LNCAP (cell line): ENCODE data around the gene MAML2.

Experiments
- TF ChIP-seq, protein P1 (sequence below): fragments of 450-650 bp; IDR thresholded peaks from 2 replicates; pipeline ENCODE4 v1.5.1; 2017; ENCODE audit warnings: mild to moderate bottlenecking

Gene MAML2

DNA sequence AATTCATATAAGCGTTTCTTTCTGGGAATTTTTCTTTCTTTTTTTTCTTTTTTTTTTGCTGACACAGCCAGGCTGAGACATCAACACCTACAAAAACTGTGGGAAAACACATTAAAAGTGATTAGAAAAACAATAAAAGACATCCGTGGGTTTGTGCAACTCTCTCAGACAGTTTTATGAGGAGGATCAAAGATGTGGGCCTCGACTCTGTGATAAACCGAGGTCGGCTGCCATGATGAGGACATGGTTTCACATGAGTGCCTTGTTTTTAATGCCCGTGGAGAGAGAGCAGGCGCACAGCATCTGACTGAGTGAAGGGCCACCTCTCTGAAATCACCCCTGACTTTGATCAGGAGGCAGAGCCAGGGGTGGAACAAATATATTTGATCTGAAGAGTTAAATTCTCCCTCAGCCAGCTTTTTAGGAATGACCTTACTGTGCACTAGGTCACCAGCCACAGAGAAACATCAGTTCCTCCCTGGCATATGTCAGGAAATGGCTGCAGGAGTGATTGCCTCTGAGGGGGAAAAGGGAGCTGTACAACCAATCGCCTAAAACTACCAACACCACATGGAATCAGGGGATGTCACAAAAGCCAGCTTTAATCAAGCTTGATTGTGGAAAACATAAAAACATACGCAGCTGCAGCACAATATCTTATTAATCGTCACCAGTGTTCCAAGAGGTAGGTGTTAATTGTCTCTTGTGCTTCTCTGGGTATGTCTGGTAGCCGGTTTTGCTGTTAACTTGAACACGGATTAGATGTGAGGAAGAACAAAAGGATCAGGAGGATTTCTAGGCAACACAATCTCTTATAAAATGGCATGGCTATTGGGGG lies 164.7 kb downstream of the MAML2 start:
- TF ChIP-seq, protein P1, sequence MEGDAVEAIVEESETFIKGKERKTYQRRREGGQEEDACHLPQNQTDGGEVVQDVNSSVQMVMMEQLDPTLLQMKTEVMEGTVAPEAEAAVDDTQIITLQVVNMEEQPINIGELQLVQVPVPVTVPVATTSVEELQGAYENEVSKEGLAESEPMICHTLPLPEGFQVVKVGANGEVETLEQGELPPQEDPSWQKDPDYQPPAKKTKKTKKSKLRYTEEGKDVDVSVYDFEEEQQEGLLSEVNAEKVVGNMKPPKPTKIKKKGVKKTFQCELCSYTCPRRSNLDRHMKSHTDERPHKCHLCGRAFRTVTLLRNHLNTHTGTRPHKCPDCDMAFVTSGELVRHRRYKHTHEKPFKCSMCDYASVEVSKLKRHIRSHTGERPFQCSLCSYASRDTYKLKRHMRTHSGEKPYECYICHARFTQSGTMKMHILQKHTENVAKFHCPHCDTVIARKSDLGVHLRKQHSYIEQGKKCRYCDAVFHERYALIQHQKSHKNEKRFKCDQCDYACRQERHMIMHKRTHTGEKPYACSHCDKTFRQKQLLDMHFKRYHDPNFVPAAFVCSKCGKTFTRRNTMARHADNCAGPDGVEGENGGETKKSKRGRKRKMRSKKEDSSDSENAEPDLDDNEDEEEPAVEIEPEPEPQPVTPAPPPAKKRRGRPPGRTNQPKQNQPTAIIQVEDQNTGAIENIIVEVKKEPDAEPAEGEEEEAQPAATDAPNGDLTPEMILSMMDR = no peak

DNA sequence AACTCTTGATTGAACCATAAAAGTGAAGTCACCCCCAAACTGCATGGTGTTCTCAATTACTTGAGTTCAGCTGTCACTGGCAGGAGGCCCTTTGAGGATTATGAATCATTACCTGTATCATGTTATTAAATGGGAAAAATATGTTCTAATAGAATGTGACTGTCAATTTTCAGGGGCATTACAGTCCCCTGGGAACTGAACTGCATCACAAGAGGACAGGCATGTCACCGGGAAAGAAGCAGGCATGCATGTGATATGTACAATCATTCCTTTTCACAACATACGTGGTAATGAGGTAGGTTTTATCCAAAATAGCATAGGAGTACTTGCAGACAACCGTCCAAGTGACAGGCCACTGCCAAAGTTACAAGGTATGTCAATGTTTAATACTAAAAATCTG lies 165.8 kb downstream of the MAML2 start:
- TF ChIP-seq, protein P1 = no peak

DNA sequence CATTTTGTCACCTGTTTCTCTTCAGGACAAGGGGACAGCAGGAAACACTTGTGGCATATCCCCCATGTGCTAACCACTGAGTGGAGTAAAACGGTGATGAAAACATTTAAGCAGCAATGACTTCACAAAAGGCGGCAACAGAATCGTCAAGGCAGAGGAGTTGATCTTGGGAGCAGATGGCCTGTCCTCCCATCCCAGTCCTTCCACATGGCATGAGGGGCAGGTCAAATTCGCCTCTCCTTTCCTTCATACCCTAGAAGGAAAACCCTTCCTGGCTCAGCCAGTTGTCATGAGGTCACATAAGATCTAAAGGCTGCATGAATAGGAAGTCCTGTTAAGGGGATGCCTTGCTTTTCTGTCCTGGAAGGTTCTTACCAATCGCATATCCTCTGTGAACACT lies 169.1 kb downstream of the MAML2 start:
- TF ChIP-seq, protein P1 = no peak

DNA sequence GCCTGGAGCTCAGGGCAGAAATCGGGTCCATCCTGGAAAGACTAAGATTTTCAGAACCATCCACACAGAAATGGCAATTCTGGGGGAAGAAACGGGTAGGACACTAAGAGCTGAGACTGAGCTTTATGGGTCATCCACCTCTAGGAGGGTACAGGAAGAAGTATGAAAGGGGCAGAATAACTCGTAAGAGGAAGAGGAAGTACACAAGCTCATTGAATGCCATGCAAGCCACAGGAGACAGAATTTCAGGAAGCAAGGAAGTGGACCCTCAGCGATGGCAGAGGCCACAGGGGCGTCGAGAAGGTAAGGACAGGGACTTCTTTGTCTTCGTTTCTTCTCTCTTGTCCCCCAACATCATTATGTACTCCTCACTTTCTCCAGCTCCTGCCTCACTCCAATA lies 169.6 kb downstream of the MAML2 start:
- TF ChIP-seq, protein P1 = no peak

DNA sequence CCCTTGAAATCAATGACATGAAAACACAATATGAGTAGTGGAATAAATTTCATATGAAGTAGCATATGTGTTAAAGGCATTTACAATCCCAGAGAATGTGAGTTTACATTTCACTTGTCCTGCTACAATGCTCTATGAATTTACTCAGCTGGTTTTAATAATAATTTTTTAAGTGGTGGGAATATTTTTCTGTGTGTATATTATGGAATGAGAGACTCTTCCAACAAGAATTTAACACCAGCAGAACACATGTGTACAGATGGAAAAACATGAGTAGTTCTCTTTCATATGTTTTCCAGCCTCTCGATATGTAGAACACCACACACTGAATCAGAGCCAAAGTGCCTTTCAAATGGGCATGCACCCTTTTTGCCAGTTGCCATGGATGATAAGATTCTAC lies 170.4 kb downstream of the MAML2 start:
- TF ChIP-seq, protein P1 = no peak

DNA sequence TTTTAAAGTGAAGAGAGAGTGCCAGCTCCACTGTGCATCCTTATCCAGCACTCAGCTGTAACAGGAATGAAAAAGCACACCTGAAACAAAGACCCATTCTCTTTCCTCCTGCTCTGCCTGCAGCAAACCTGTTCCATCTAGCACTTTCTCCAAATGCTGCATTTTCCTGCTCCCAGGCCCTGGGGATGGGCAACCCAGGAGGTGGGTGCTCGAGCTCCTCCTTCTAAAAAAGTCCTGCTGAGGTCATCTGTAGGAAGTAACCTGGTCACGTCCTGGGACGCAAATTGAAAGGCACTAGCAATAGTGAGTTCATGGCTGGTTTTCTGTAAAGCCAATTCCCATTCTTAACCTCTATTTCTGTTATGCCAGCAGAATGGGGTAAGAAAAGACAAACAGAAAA lies 173.7 kb downstream of the MAML2 start:
- TF ChIP-seq, protein P1 = no peak

DNA sequence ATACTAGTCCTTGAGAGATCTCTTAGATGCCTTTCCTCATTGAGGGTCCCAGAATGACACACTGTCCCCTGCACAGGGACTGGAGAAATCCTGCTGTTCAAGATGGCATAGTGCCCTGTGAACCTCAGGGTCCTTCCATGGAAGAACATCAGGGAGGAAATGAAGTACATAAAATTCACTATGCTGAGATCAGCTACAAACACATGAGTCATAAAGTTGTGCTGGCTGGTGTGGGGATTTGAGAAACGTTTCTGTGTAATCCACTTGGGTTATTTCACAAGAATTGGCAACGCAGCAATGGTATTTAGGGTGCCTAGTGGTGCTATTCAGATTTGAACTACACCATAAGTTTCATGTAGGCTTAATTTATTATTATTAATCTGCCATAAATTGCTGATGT lies 174.4 kb downstream of the MAML2 start:
- TF ChIP-seq, protein P1 = no peak

DNA sequence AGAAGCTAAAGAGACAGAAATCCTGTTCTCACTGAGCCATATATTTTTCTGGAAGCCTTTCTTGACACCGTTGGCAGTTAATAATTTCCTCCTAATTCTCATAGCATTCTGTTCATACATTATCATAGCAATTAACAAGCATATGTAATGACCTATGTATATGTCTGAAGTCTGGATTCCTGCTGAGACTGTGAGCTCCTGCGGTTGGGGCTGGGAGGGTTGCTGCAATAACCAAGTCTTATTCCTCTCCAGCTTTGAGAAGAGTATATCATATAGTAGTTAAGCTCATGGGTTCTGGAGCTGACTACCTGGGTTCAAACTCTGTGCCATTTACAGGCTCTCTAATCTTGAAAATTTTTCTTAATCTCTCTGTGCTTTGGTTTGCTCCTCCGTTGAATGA lies 175.2 kb downstream of the MAML2 start:
- TF ChIP-seq, protein P1 = no peak
